Measurements from ENCODE around the gene CTNNBL1. TPM values are rescaled to one million over a fixed set of nuclear protein-coding genes. Genes with fewer than 3 reads are reported as not detected.
A peak's percentile ranks its signal among the peaks of the same experiment; 100 is the strongest.

CTNNBL1 gene
- total and polyA plus RNA-seq, 8 donors, result 14.8 to 34.9 (median 21.3) TPM

DNA sequence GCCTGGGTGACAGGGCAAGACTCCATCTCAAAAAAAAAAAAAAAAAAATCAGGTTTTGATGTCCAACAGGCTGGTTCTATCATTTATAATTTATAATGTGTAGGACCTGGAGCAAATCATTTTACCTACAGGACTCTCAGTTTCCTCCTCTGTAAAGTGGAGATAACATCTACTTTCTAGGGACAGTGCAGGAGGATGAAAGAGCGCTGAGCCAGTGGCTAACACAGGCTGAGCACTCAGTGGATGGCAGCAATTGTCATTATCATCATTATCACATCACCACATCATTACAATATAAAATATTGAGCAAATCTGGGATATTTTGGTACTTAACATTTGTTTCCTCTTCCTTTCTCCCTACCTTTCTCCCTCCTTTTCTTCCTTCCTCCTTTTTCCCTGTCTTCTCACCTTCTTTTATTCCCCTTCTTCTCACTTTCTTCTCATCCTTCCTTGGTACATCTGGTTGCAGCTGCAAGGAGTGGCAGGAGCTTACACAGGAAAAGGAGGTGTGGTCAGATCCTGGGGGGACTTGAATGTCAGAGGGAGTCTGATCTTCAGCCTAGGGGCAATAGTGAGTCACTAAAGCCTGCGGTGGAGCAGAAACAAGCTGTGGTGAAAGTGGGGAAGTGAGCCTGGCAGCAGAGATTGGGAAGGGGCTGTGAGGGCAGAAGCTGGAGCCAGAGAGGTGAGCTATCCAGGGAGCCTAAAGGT, 24.6 kb upstream of the CTNNBL1 start:
- Histone ChIP-seq H3K4me1 (no peaks in the 10 kb centered on the region), H3K4me3 (no peak overlapping the region), H3K36me3 (no peaks in the 10 kb centered on the region), H3K9me3 (no peaks in the 10 kb centered on the region), H3K27ac (no peak overlapping the region), H3K27me3 (no peaks in the 10 kb centered on the region)
- TF ChIP-seq, protein P1, sequence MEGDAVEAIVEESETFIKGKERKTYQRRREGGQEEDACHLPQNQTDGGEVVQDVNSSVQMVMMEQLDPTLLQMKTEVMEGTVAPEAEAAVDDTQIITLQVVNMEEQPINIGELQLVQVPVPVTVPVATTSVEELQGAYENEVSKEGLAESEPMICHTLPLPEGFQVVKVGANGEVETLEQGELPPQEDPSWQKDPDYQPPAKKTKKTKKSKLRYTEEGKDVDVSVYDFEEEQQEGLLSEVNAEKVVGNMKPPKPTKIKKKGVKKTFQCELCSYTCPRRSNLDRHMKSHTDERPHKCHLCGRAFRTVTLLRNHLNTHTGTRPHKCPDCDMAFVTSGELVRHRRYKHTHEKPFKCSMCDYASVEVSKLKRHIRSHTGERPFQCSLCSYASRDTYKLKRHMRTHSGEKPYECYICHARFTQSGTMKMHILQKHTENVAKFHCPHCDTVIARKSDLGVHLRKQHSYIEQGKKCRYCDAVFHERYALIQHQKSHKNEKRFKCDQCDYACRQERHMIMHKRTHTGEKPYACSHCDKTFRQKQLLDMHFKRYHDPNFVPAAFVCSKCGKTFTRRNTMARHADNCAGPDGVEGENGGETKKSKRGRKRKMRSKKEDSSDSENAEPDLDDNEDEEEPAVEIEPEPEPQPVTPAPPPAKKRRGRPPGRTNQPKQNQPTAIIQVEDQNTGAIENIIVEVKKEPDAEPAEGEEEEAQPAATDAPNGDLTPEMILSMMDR (IDR thresholded peaks at IDR 0.05), result no peak
- DNase-seq, result no peak
- FAIRE-seq, result no peak
- intact Hi-C loops (cut with DNase I), result no loop called here
- WGBS, 2 donors, result 28 to 52% methylated on average over 2 of the region's 2 CpGs
- no peak for ATAC-seq

GRCh38 chr20:37669773-37670236, 24.0 kb upstream of the CTNNBL1 start:
- intact Hi-C loops (cut with DNase I), result no loop called here
- no peak overlapping the region for H3K4me3 ChIP-seq
- H3K27ac ChIP-seq, result no peak overlapping the region
- 32 to 45% methylated on average over 12 of the region's 12 CpGs for WGBS, 2 donors
- no peak for DNase-seq
- no peaks in the 10 kb centered on the region for H3K4me1 ChIP-seq
- no peaks in the 10 kb centered on the region for H3K9me3 ChIP-seq
- TF ChIP-seq, protein P1 (IDR thresholded peaks at IDR 0.05), result no peak
- H3K27me3 ChIP-seq, result no peaks in the 10 kb centered on the region
- H3K36me3 ChIP-seq, result no peaks in the 10 kb centered on the region
- ATAC-seq, result peak in 1 of 4 donors; percentile 8
- no peak for FAIRE-seq

- peak in 2 of 4 donors; percentile 49 to 51 for ATAC-seq
- Histone ChIP-seq H3K9me3 (no peaks in the 10 kb centered on the region), H3K36me3 (no peaks in the 10 kb centered on the region), H3K4me3 (peak overlapping the region in 1 of 4 donors; percentile 6), H3K4me1 (no peaks in the 10 kb centered on the region), H3K27ac (no peak overlapping the region), H3K27me3 (no peaks in the 10 kb centered on the region)
- WGBS, 2 donors, result 21 to 22% methylated on average over 18 of the region's 18 CpGs
- peak in 4 of 6 donors; percentile 4 to 61 (median 42) for DNase-seq
- intact Hi-C loops (cut with DNase I), result no loop called here
- no peak for FAIRE-seq
- TF ChIP-seq, protein P1 (IDR thresholded peaks at IDR 0.05), result no peak
These were observed 23.5 kb upstream of the CTNNBL1 start for GRCh38 chr20:37670351-37670791.

DNA sequence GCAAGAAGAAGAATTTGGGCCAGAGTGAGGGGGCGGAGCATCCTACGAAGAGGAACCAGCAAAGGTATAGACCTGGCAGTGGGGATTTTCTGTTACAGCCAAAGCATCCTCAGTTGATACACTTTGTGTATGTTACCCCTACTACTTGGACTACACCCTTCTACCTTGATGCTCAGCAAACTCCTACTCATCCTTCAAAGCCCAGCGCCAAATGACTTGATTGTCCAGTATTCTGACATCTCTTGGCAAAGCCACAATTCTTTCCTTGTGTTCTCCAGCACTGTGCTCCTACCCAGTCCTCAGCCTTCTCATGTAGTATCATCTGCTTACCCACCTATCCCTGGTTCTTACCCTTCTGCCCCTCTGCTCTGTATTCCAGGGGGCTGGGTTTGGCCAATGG, 21.7 kb upstream of the CTNNBL1 start:
- 87 to 93% methylated on average over 3 of the region's 3 CpGs for WGBS, 2 donors
- no peak overlapping the region for H3K27ac ChIP-seq
- no peaks in the 10 kb centered on the region for H3K4me1 ChIP-seq
- FAIRE-seq (no peak), ATAC-seq (no peak), DNase-seq (no peak)
- no peaks in the 10 kb centered on the region for H3K27me3 ChIP-seq
- TF ChIP-seq, protein P1 (IDR thresholded peaks at IDR 0.05), result no peak
- intact Hi-C loops (cut with DNase I), result no loop called here
- H3K36me3 ChIP-seq, result no peaks in the 10 kb centered on the region
- no peak overlapping the region for H3K4me3 ChIP-seq
- no peaks in the 10 kb centered on the region for H3K9me3 ChIP-seq

- WGBS, 2 donors, result 9 to 40% methylated on average over 1 of the region's 1 CpG
- Histone ChIP-seq H3K9me3 (no peaks in the 10 kb centered on the region), H3K4me1 (no peaks in the 10 kb centered on the region), H3K27me3 (no peaks in the 10 kb centered on the region), H3K27ac (no peak overlapping the region), H3K4me3 (no peak overlapping the region), H3K36me3 (no peaks in the 10 kb centered on the region)
- intact Hi-C loops (cut with DNase I), result no loop called here
- ATAC-seq (no peak), FAIRE-seq (no peak), DNase-seq (no peak)
- TF ChIP-seq, protein P1 (IDR thresholded peaks at IDR 0.05), result no peak
These were observed 20.4 kb upstream of the CTNNBL1 start for GRCh38 chr20:37673444-37673843.
